ENCODE data around the gene PAX2. TPM values are rescaled to one million over a fixed set of nuclear protein-coding genes. Genes with fewer than 3 reads are reported as not detected.

PAX2 gene
- total RNA-seq, 1 experiment from 2014 or later, result 0.09 TPM

GRCh38 chr10:100874702-100875483 is 129.5 kb downstream of the PAX2 start:
- H3K36me3 Mint-ChIP-seq, result no peaks in the 10 kb centered on the region
- no peak overlapping the region for H3K27ac Mint-ChIP-seq
- no peaks in the 10 kb centered on the region for H3K9me3 Mint-ChIP-seq
- DNase-seq (ENCODE audit: low spot score) (no peak), ATAC-seq (no peak)
- peaks cover 31% of the 10 kb centered on the region for H3K4me1 Mint-ChIP-seq
- ChIA-PET POLR2A (interaction anchor here (0.7 kb wide), 1 partner anchor 304 kb away, joined by 7 read pairs; no protein-coding TSS in a partner anchor), CTCF (interaction anchor here (0.6 to 10.2 kb wide), 12 partner anchors 8 to 366 kb away, joined by 3 to 167 read pairs (median 5); partner anchors contain the start of genes HIF1AN and PAX2)
- TF ChIP-seq ZNF219 (CRISPR knock-in tag; IDR thresholded peaks at IDR 0.05; ENCODE audit: borderline replicate concordance), result no peak
- TF ChIP-seq ZSCAN18 (CRISPR knock-in tag; IDR thresholded peaks at IDR 0.05), result no peak
- TF ChIP-seq CBFB (CRISPR knock-in tag; IDR thresholded peaks at IDR 0.05; ENCODE audit: low read depth), result no peak
- H3K27me3 Mint-ChIP-seq (ENCODE audit: low read depth), result peaks cover 28% of the 10 kb centered on the region
- no peak overlapping the region for H3K4me3 Mint-ChIP-seq

GRCh38 chr10:100875484-100876166 is 130.2 kb downstream of the PAX2 start:
- DNase-seq (ENCODE audit: low spot score) (no peak), ATAC-seq (no peak)
- Mint-ChIP-seq H3K36me3 (no peaks in the 10 kb centered on the region), H3K4me1 (peaks cover 31% of the 10 kb centered on the region), H3K27me3 (ENCODE audit: low read depth) (peaks cover 28% of the 10 kb centered on the region), H3K27ac (no peak overlapping the region), H3K9me3 (no peaks in the 10 kb centered on the region), H3K4me3 (no peak overlapping the region)
- no peak for TF ChIP-seq OVOL2 (CRISPR knock-in tag; IDR thresholded peaks at IDR 0.05; ENCODE audit: borderline replicate concordance)
- POLR2A ChIA-PET, result no interaction called here
- CTCF ChIA-PET, result interaction anchor here (1.0 to 10.2 kb wide), 7 partner anchors 9 to 357 kb away, joined by 3 to 167 read pairs (median 13); partner anchors contain the start of genes HIF1AN and PAX2

- ChIA-PET CTCF (interaction anchor here (1.0 to 10.2 kb wide), 9 partner anchors 10 to 358 kb away, joined by 3 to 167 read pairs (median 16); partner anchors contain the start of genes HIF1AN and PAX2), POLR2A (interaction anchor here (0.6 kb wide), 1 partner anchor 133 kb away, joined by 3 read pairs; no protein-coding TSS in a partner anchor)
- Mint-ChIP-seq H3K27me3 (ENCODE audit: low read depth) (peaks cover 28% of the 10 kb centered on the region), H3K4me3 (no peak overlapping the region), H3K36me3 (no peaks in the 10 kb centered on the region), H3K9me3 (no peaks in the 10 kb centered on the region), H3K4me1 (peaks cover 31% of the 10 kb centered on the region), H3K27ac (no peak overlapping the region)
- ATAC-seq (no peak), DNase-seq (ENCODE audit: low spot score) (no peak)
- TF ChIP-seq ATF2 (CRISPR knock-in tag; IDR thresholded peaks at IDR 0.05; ENCODE audit: borderline replicate concordance, low read depth), result no peak
- TF ChIP-seq MLX (CRISPR knock-in tag; IDR thresholded peaks at IDR 0.05), result no peak
- TF ChIP-seq E2F1 (CRISPR knock-in tag; IDR thresholded peaks at IDR 0.05), result no peak
- no peak for TF ChIP-seq TCF7 (CRISPR knock-in tag; IDR thresholded peaks at IDR 0.05; ENCODE audit: low read depth)
- no peak for TF ChIP-seq ZNF281 (CRISPR knock-in tag; IDR thresholded peaks at IDR 0.05)
- no peak for TF ChIP-seq ZBTB21 (CRISPR knock-in tag; IDR thresholded peaks at IDR 0.05; ENCODE audit: borderline replicate concordance)
- TF ChIP-seq CTCF (IDR thresholded peaks at IDR 0.05), result no peak
Observed at GRCh38 chr10:100876585-100877460, 131.4 kb downstream of the PAX2 start.

Measured in WTC11 (cell line).